Measurements from ENCODE around the gene RANBP17.

DNA sequence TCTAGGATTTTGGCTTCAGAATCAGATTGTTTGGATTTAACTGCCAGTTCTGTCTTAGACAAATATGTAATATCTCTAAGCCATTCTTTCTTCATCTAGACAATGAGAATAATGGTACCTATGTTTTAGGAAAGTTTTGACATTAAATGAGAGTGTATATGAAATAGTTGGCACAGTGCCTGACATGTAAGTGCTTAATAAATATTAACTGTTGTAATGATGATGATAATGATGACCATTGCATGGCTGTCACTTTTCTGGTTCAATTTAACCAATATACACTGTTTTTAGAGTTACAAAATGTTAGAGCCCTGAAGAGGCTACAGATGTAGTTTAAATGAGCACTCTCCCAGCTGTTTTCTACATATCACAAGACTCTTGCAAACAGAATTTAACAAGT is 131.7 kb downstream of the RANBP17 start:
- TF ChIP-seq ZNF585B (tag by site-specific recombination; IDR thresholded peaks at IDR 0.05) (no peak), GLIS2 (tag by site-specific recombination; IDR thresholded peaks at IDR 0.05) (no peak), ZNF510 (tag by site-specific recombination; IDR thresholded peaks at IDR 0.05; ENCODE audit: insufficient replicate concordance) (no peak)
